H1 (cell line): ENCODE data around the gene DEDD. TPM values are rescaled to one million over a fixed set of nuclear protein-coding genes. Genes with fewer than 3 reads are reported as not detected.

ENCODE experiments used
- CTCF ChIA-PET: fragments of 300-600 bp; sonication (Branson Sonifier 250); formaldehyde crosslinking; loops from one replicate; lab custom pipeline; 2021; ENCODE audit not compliant: partially characterized antibody; lab: Charles Lee
- POLR2A ChIA-PET: fragments of 300-600 bp; sonication (Branson Sonifier 250); formaldehyde crosslinking; loops from one replicate; lab custom pipeline; 2021; ENCODE audit warnings: inconsistent platforms; ENCODE audit not compliant: partially characterized antibody; lab: Charles Lee
- DNase-seq, 2 experiments: peaks; one replicate each; pipeline versions ENCODE4 v3.0.0 to v3.0.0-alpha.2; 2010 to 2022; ENCODE audit warnings: low spot score in 2 of 2, low read depth in 1 of 2, mixed read lengths in 1 of 2
- FAIRE-seq: peaks from 2 replicates; lab custom pipeline; 2011; peaks lifted over from hg19 to GRCh38; lab: Jason Lieb, UNC
- H2AFZ ChIP-seq: 2 replicates; pipeline ENCODE4 v1.8.1; 2012; ENCODE audit warnings: low read length, inconsistent platforms
- H2AK5ac ChIP-seq: 2 replicates; pipeline ENCODE4 v1.6.1; 2013; ENCODE audit warnings: low read depth, low read length
- H2BK120ac ChIP-seq: replicated peaks from 2 replicates; pipeline ENCODE3; 2013; ENCODE audit warnings: low read depth, low read length, inconsistent platforms
- H2BK12ac ChIP-seq: 2 replicates; pipeline ENCODE4 v1.6.1; 2013; ENCODE audit warnings: low read depth, low read length
- H2BK15ac ChIP-seq: 2 replicates; pipeline ENCODE4 v1.6.1; 2013; ENCODE audit warnings: low read length
- H2BK20ac ChIP-seq: 2 replicates; pipeline ENCODE4 v1.6.1; 2013; ENCODE audit warnings: low read length
- H2BK5ac ChIP-seq: 2 replicates; pipeline ENCODE4 v1.6.1; 2013; ENCODE audit warnings: low read depth, low read length
- H3K14ac ChIP-seq: 2 replicates; pipeline ENCODE4 v1.6.1; 2013; ENCODE audit warnings: inconsistent platforms; ENCODE audit not compliant: insufficient read length
- H3K18ac ChIP-seq: 2 replicates; pipeline ENCODE4 v1.6.1; 2013; ENCODE audit warnings: low read length; ENCODE audit errors: extremely low read depth
- H3K23ac ChIP-seq: 2 replicates; pipeline ENCODE4 v1.6.1; 2013; ENCODE audit warnings: inconsistent platforms; ENCODE audit not compliant: insufficient read length
- H3K23me2 ChIP-seq: 2 replicates; pipeline ENCODE4 v1.6.1; 2013; ENCODE audit warnings: low read depth, low read length
- H3K27ac ChIP-seq: 2 replicates; pipeline ENCODE4 v1.6.1; 2011; ENCODE audit warnings: low read depth, low read length, inconsistent platforms
- H3K27me3 ChIP-seq, 4 experiments: replicated peaks in 1 of 4; 1 replicate in 1 of 4; 2 replicates in 3 of 4; pipeline versions ENCODE4 v1.6.1 to v1.8.1; 2011 to 2013; ENCODE audit warnings: low read length in 3 of 4, mild to moderate bottlenecking in 3 of 4, inconsistent platforms in 2 of 4, mixed read lengths in 2 of 4, moderate library complexity in 1 of 4; ENCODE audit not compliant: control insufficient read depth in 3 of 4, insufficient read depth in 3 of 4; ENCODE audit errors: extremely low read depth in 1 of 4
- H3K36me3 ChIP-seq, 4 experiments: 2 replicates each; pipeline versions ENCODE4 v1.6.1 to v1.8.1; 2011 to 2013; ENCODE audit warnings: mild to moderate bottlenecking in 4 of 4, low read length in 3 of 4, moderate library complexity in 2 of 4, control low read depth in 1 of 4, inconsistent platforms in 1 of 4; ENCODE audit not compliant: insufficient read depth in 4 of 4, control insufficient read depth in 2 of 4
- H3K4ac ChIP-seq: replicated peaks from 2 replicates; pipeline ENCODE3; 2013; ENCODE audit warnings: low read length, low read depth, mixed read lengths, inconsistent platforms; ENCODE audit not compliant: insufficient read length
- H3K4me1 ChIP-seq, 4 experiments: replicated peaks in 1 of 4; 1 replicate in 1 of 4; 2 replicates in 3 of 4; pipeline versions ENCODE4 v1.6.1 to v1.8.1; 2011 to 2013; ENCODE audit warnings: low read length in 3 of 4, inconsistent platforms in 2 of 4, mixed read lengths in 1 of 4; ENCODE audit not compliant: insufficient read depth in 4 of 4, control insufficient read depth in 3 of 4
- H3K4me2 ChIP-seq, 2 experiments: 2 replicates each; pipeline versions ENCODE4 v1.6.1 to v1.8.1; 2011 to 2013; ENCODE audit warnings: low read depth in 2 of 2, low read length in 2 of 2, control low read depth in 1 of 2, inconsistent platforms in 1 of 2, mild to moderate bottlenecking in 1 of 2; ENCODE audit not compliant: insufficient read depth in 1 of 2
- H3K4me3 ChIP-seq, 4 experiments: fragments of 200-600, 300-600 bp in 1 of 4; sonication (generic), shearing (Covaris generic), sonication (Bioruptor Twin) in 1 of 4; 2 replicates each; pipeline versions ENCODE4 v1.5.1 to v1.8.1; 2011 to 2016; ENCODE audit warnings: low read length in 4 of 4, low read depth in 3 of 4, control low read depth in 2 of 4, inconsistent platforms in 2 of 4, mild to moderate bottlenecking in 2 of 4, mixed read lengths in 1 of 4, moderate library complexity in 1 of 4; ENCODE audit not compliant: insufficient read depth in 2 of 4; ENCODE audit errors: extremely low read depth in 1 of 4
- H3K56ac ChIP-seq: replicated peaks from 2 replicates; pipeline ENCODE3; 2013; ENCODE audit warnings: low read depth, mild to moderate bottlenecking, mixed read lengths, low read length, inconsistent platforms; ENCODE audit not compliant: insufficient read length
- H3K79me1 ChIP-seq: 2 replicates; pipeline ENCODE4 v1.6.1; 2013; ENCODE audit warnings: low read depth, low read length, control low read depth
- H3K79me2 ChIP-seq, 2 experiments: 2 replicates each; pipeline versions ENCODE4 v1.6.1 to v1.8.1; 2012 to 2013; ENCODE audit warnings: low read length in 2 of 2, mild to moderate bottlenecking in 2 of 2, inconsistent platforms in 1 of 2; ENCODE audit not compliant: insufficient read depth in 2 of 2, control insufficient read depth in 1 of 2
- H3K9ac ChIP-seq, 4 experiments: replicated peaks in 1 of 4; 1 replicate in 1 of 4; 2 replicates in 3 of 4; pipeline versions ENCODE4 v1.6.1 to v1.8.1; 2011 to 2013; ENCODE audit warnings: low read depth in 3 of 4, low read length in 3 of 4, control low read depth in 2 of 4, mild to moderate bottlenecking in 2 of 4, moderate library complexity in 2 of 4, inconsistent platforms in 1 of 4; ENCODE audit errors: extremely low read depth in 1 of 4
- H3K9me3 ChIP-seq, 2 experiments: 2 replicates each; pipeline versions ENCODE4 v1.6.1 to v1.8.1; 2012 to 2013; ENCODE audit warnings: mild to moderate bottlenecking in 2 of 2, moderate library complexity in 2 of 2, control low read depth in 1 of 2, inconsistent platforms in 1 of 2, low read depth in 1 of 2, low read length in 1 of 2, mixed read lengths in 1 of 2; ENCODE audit not compliant: insufficient read depth in 2 of 2
- H4K20me1 ChIP-seq, 2 experiments: replicated peaks in 1 of 2; 2 replicates each; pipeline versions ENCODE3 to v1.8.1; 2011 to 2013; ENCODE audit warnings: inconsistent platforms in 2 of 2, low read length in 2 of 2, mild to moderate bottlenecking in 1 of 2; ENCODE audit not compliant: insufficient read depth in 2 of 2, control insufficient read depth in 1 of 2
- H4K5ac ChIP-seq: 2 replicates; pipeline ENCODE4 v1.6.1; 2013; ENCODE audit warnings: low read length, low read depth, mixed read lengths, inconsistent platforms; ENCODE audit not compliant: insufficient read length
- H4K8ac ChIP-seq: 2 replicates; pipeline ENCODE4 v1.8.0; 2013; ENCODE audit warnings: mild to moderate bottlenecking, moderate library complexity, low read length, inconsistent platforms; ENCODE audit not compliant: insufficient read depth; ENCODE audit errors: extremely low read depth
- H4K91ac ChIP-seq: replicated peaks from 2 replicates; pipeline ENCODE3; 2013; ENCODE audit warnings: low read length, mixed read lengths, inconsistent platforms; ENCODE audit not compliant: insufficient read length
- NRF1 ChIP-seq: IDR thresholded peaks from 2 replicates; pipeline ENCODE4 v1.6.1; 2011; ENCODE audit warnings: mild to moderate bottlenecking, low read depth, low read length, improper control_type of control experiment
- WGBS, 2 experiments: shearing (Covaris generic) in 1 of 2; methylation state at CpG; one replicate each; pipeline versions ENCODE4 v1.1.6 to v1.1.7; 2013 to 2015; ENCODE audit warnings: low lambda C conversion rate in 2 of 2, mixed read lengths in 2 of 2, inconsistent platforms in 1 of 2, low coverage in 1 of 2, missing lambda C conversion rate in 1 of 2; ENCODE audit not compliant: insufficient replicate concordance in 2 of 2, insufficient coverage in 1 of 2, insufficient read length in 1 of 2; ENCODE audit errors: extremely low coverage in 1 of 2, missing lambda C conversion rate in 1 of 2; 5-methylcytosine and 5-hydroxymethylcytosine counted together
- polyA plus RNA-seq, 7 experiments: library from polyadenylated mRNA; depleted of rRNA in 3 of 7; stranded (reverse) in 5 of 7; unstranded in 2 of 7; fragments of >200 nt in 5 of 7; fragments of 200-250 nt in 2 of 7; gene quantifications; 1 replicate in 5 of 7; 2 replicates in 1 of 7; 4 replicates in 1 of 7; pipeline versions ENCODE4 v1.2.1 to v1.2.3, GENCODE V29; 2011 to 2013; ENCODE audit warnings: missing spikeins in 2 of 7, mixed read lengths in 2 of 7
- total RNA-seq: library from RNA; stranded (reverse); fragmentation: NEBNext Ultra II Directional; extraction: Animal tissue kit (Norgen Biotek cat#: 25700); gene quantifications from 2 replicates; pipeline ENCODE4 v1.2.1, GENCODE V29; 2021

DEDD gene
- total and polyA plus RNA-seq, 2 of the 8 experiments (the other 6 are each of a cell fraction or from before 2014, with no cell fraction given) = 42.6 to 55.9 TPM

- H3K4me3 ChIP-seq = peak overlapping the region; percentile 66 to 96 (median 84); a peak in 6 of 8 replicates
- no peak overlapping the region for H3K14ac ChIP-seq
- H2BK5ac ChIP-seq = peak overlapping the region; percentile 99; the same call in 1 of the 2 replicates
- no peak overlapping the region for H2BK20ac ChIP-seq
- no peak overlapping the region; a peak in 1 of 7 replicates for H3K9ac ChIP-seq
- TF ChIP-seq NRF1 = no peak
- TF ChIP-seq, all 59 proteins: peak for 0
- H2AK5ac ChIP-seq = no peak overlapping the region
- H3K79me1 ChIP-seq = peaks cover 4% of the 10 kb centered on the region
- H2BK12ac ChIP-seq = peak overlapping the region; percentile 83; the same call in 1 of the 2 replicates
- FAIRE-seq (no peak), DNase-seq (no peak)
- no peak overlapping the region for H3K23ac ChIP-seq
- WGBS, 2 experiments = 36% methylated on average over 9 of the region's 9 CpGs; no CpG with 5 or more reads in 1 of the 2 experiments
- no peaks in the 10 kb centered on the region for H3K27me3 ChIP-seq
- peaks cover 0 to 6% of the 10 kb centered on the region in 2 experiments for H4K20me1 ChIP-seq
- H3K36me3 ChIP-seq = peaks cover 5 to 25% (median 12%) of the 10 kb centered on the region in 4 experiments; a peak in 5 of 8 replicates
- H2AFZ ChIP-seq = peak overlapping the region; percentile 55
- peaks cover 0 to 13% (median under 1%) of the 10 kb centered on the region in 4 experiments; a peak in 3 of 7 replicates for H3K4me1 ChIP-seq
- peaks cover 2% of the 10 kb centered on the region; the same call in 1 of the 2 replicates for H3K23me2 ChIP-seq
- ChIA-PET CTCF (interaction anchor here (0.9 to 2.5 kb wide), 2 partner anchors 14 to 1309 kb away, joined by 3 to 11 read pairs; no protein-coding TSS in a partner anchor), POLR2A (interaction anchor here (0.7 to 4.0 kb wide), 7 partner anchors 11 to 262 kb away, joined by 3 to 51 read pairs (median 11); partner anchors contain the start of genes ADAMTS4, DEDD, F11R and NDUFS2)
- H3K27ac ChIP-seq = no peak overlapping the region
- no peak overlapping the region for H4K5ac ChIP-seq
- 0 out of 2 replicates have a peak overlapping the region, but pooled peaks have one; percentile 84 for H4K8ac ChIP-seq
- no peak overlapping the region for H3K56ac ChIP-seq
- H2BK15ac ChIP-seq = no peak overlapping the region; the same call in 1 of the 2 replicates
- no peak overlapping the region for H2BK120ac ChIP-seq
- peaks cover 0 to 4% of the 10 kb centered on the region in 2 experiments; a peak in 1 of 4 replicates for H3K79me2 ChIP-seq
- no peak overlapping the region for H3K18ac ChIP-seq
- H3K4ac ChIP-seq = no peak overlapping the region
- H3K9me3 ChIP-seq = no peaks in the 10 kb centered on the region
- H3K4me2 ChIP-seq = peak overlapping the region; percentile 61 to 93
- no peak overlapping the region for H4K91ac ChIP-seq
These were observed 45.4 kb upstream of the DEDD start for GRCh38 chr1:161177936-161178244.
